H9 (cell line): ENCODE measurements around the gene ESRRB. TPM values are rescaled to one million over a fixed set of nuclear protein-coding genes. Genes with fewer than 3 reads are reported as not detected.

Source experiments
- DNase-seq: peaks from one replicate; pipeline ENCODE4 v3.0.0-alpha.2; 2017
- H2AFZ ChIP-seq: one replicate; pipeline ENCODE4 v1.6.1; 2013; ENCODE audit warnings: mild to moderate bottlenecking, low read length, control low read depth, moderate library complexity
- H2AK5ac ChIP-seq: 2 replicates; pipeline ENCODE4 v1.6.1; 2013; ENCODE audit warnings: low read length, control low read depth, mixed read lengths; ENCODE audit not compliant: insufficient read length
- H2BK120ac ChIP-seq: one replicate; pipeline ENCODE4 v1.6.1; 2013; ENCODE audit warnings: low read depth, mild to moderate bottlenecking, low read length, control low read depth, inconsistent platforms; ENCODE audit not compliant: poor library complexity, severe bottlenecking
- H2BK12ac ChIP-seq: 2 replicates; pipeline ENCODE4 v1.6.1; 2013; ENCODE audit warnings: low read length, control low read depth, mixed read lengths, low read depth; ENCODE audit not compliant: insufficient read length
- H2BK15ac ChIP-seq: 2 replicates; pipeline ENCODE4 v1.6.1; 2013; ENCODE audit warnings: low read depth, low read length, control low read depth
- H2BK20ac ChIP-seq: one replicate; pipeline ENCODE4 v1.6.1; 2013; ENCODE audit warnings: low read depth, mild to moderate bottlenecking, low read length, control low read depth, inconsistent platforms; ENCODE audit not compliant: poor library complexity, severe bottlenecking
- H2BK5ac ChIP-seq: 2 replicates; pipeline ENCODE4 v1.6.1; 2013; ENCODE audit warnings: low read length, control low read depth, mixed read lengths; ENCODE audit not compliant: insufficient read length
- H3K14ac ChIP-seq: 2 replicates; pipeline ENCODE4 v1.6.1; 2013; ENCODE audit warnings: low read length, control low read depth; ENCODE audit not compliant: insufficient read depth
- H3K18ac ChIP-seq: 2 replicates; pipeline ENCODE4 v1.6.1; 2013; ENCODE audit warnings: low read depth, mild to moderate bottlenecking, mixed read lengths, low read length, control low read depth; ENCODE audit not compliant: insufficient read length
- H3K23ac ChIP-seq: 2 replicates; pipeline ENCODE4 v1.6.1; 2013; ENCODE audit warnings: low read length, control low read depth, mixed read lengths, low read depth; ENCODE audit not compliant: insufficient read length
- H3K23me2 ChIP-seq: 2 replicates; pipeline ENCODE4 v1.6.1; 2013; ENCODE audit warnings: low read depth, mild to moderate bottlenecking, mixed read lengths, low read length, control low read depth; ENCODE audit not compliant: insufficient read length, poor library complexity, severe bottlenecking
- H3K27ac ChIP-seq: 2 replicates; pipeline ENCODE4 v1.5.1; 2013; ENCODE audit warnings: low read length, control low read depth, mixed read lengths, low read depth; ENCODE audit not compliant: insufficient read length
- H3K27me3 ChIP-seq: 2 replicates; pipeline ENCODE4 v1.6.1; 2013; ENCODE audit warnings: low read length, control low read depth, inconsistent platforms; ENCODE audit not compliant: insufficient read depth
- H3K4ac ChIP-seq: 2 replicates; pipeline ENCODE4 v1.6.1; 2013; ENCODE audit warnings: low read depth, mild to moderate bottlenecking, control low read depth, inconsistent platforms, low read length, moderate library complexity
- H3K4me1 ChIP-seq: 2 replicates; pipeline ENCODE4 v1.6.1; 2013; ENCODE audit warnings: low read length, control low read depth, inconsistent platforms; ENCODE audit not compliant: insufficient read depth
- H3K4me2 ChIP-seq: 2 replicates; pipeline ENCODE4 v1.6.1; 2013; ENCODE audit warnings: low read length, control low read depth, mixed read lengths; ENCODE audit not compliant: insufficient read length, insufficient read depth
- H3K56ac ChIP-seq: 2 replicates; pipeline ENCODE4 v1.6.1; 2013; ENCODE audit warnings: low read depth, mild to moderate bottlenecking, mixed read lengths, low read length, control low read depth; ENCODE audit not compliant: insufficient read length
- H3K79me1 ChIP-seq: 2 replicates; pipeline ENCODE4 v1.6.1; 2013; ENCODE audit warnings: low read depth, mild to moderate bottlenecking, moderate library complexity, low read length, control low read depth, inconsistent platforms; ENCODE audit not compliant: insufficient read depth, poor library complexity, severe bottlenecking
- H3K79me2 ChIP-seq: 2 replicates; pipeline ENCODE4 v1.6.1; 2013; ENCODE audit warnings: low read length, control low read depth, inconsistent platforms; ENCODE audit not compliant: insufficient read depth
- H3K9ac ChIP-seq: 2 replicates; pipeline ENCODE4 v1.6.1; 2013; ENCODE audit warnings: low read length, control low read depth, mixed read lengths; ENCODE audit not compliant: insufficient read length; ENCODE audit errors: extremely low read depth
- H3K9me3 ChIP-seq: one replicate; pipeline ENCODE4 v1.6.1; 2013; ENCODE audit warnings: low read depth, low read length, inconsistent platforms; ENCODE audit not compliant: control insufficient read depth
- H3T11ph ChIP-seq: one replicate; pipeline ENCODE4 v1.6.1; 2013; ENCODE audit warnings: mild to moderate bottlenecking, low read length, control low read depth, inconsistent platforms
- H4K20me1 ChIP-seq: one replicate; pipeline ENCODE4 v1.6.1; 2013; ENCODE audit not compliant: control insufficient read depth, insufficient read length, insufficient read depth
- H4K5ac ChIP-seq: 2 replicates; pipeline ENCODE4 v1.6.1; 2013; ENCODE audit warnings: low read depth, mild to moderate bottlenecking, mixed read lengths, low read length, control low read depth; ENCODE audit not compliant: insufficient read length
- H4K8ac ChIP-seq: replicated peaks from 2 replicates; pipeline ENCODE4 v1.6.1; 2013; ENCODE audit warnings: low read length, control low read depth, mixed read lengths, low read depth; ENCODE audit not compliant: insufficient read length
- H4K91ac ChIP-seq: 2 replicates; pipeline ENCODE4 v1.6.1; 2013; ENCODE audit warnings: low read depth, mild to moderate bottlenecking, moderate library complexity, mixed read lengths, low read length, control low read depth; ENCODE audit not compliant: insufficient read length
- H3K27ac Mint-ChIP-seq, 3 experiments: 2 replicates in 2 of 3; 3 replicates in 1 of 3; pipeline ENCODE4 v1.8.0; 2020 to 2021; ENCODE audit warnings: mixed read lengths in 3 of 3, mild to moderate bottlenecking in 1 of 3, moderate library complexity in 1 of 3
- H3K27me3 Mint-ChIP-seq: 2 replicates; pipeline ENCODE4 v1.8.0; 2021; ENCODE audit warnings: low read depth, mild to moderate bottlenecking, moderate library complexity, mixed read lengths
- H3K36me3 Mint-ChIP-seq, 3 experiments: 2 replicates in 2 of 3; 3 replicates in 1 of 3; pipeline ENCODE4 v1.8.0; 2020 to 2021; ENCODE audit warnings: low read depth in 3 of 3, mixed read lengths in 3 of 3; ENCODE audit not compliant: insufficient read depth in 1 of 3
- H3K4me1 Mint-ChIP-seq, 2 experiments: 2 replicates each; pipeline ENCODE4 v1.8.0; 2020; ENCODE audit warnings: mixed read lengths in 2 of 2
- H3K4me3 Mint-ChIP-seq, 2 experiments: 2 replicates in 1 of 2; 3 replicates in 1 of 2; pipeline ENCODE4 v1.8.0; 2020 to 2021; ENCODE audit warnings: mild to moderate bottlenecking in 2 of 2, mixed read lengths in 2 of 2, moderate library complexity in 1 of 2
- H3K9me3 Mint-ChIP-seq, 2 experiments: 2 replicates in 1 of 2; 3 replicates in 1 of 2; pipeline ENCODE4 v1.8.0; 2020; ENCODE audit warnings: mild to moderate bottlenecking in 2 of 2, mixed read lengths in 2 of 2, moderate library complexity in 1 of 2
- WGBS: extraction: QIAGEN DNeasy Blood & Tissue Kit; methylation state at CpG from one replicate; pipeline ENCODE4 v1.1.7; 2013; ENCODE audit warnings: missing lambda C conversion rate, low lambda C conversion rate, mixed read lengths; ENCODE audit not compliant: insufficient read length; ENCODE audit errors: extremely low coverage; 5-methylcytosine and 5-hydroxymethylcytosine counted together
- total RNA-seq: library from RNA; stranded (reverse); gene quantifications from 2 replicates; pipeline ENCODE4 v1.2.1, GENCODE V29; 2021
- TF ChIP-seq, protein P1 (sequence below): fragments of 200-600 bp; sonication (generic); conservative IDR thresholded peaks from 3 replicates; pipeline ENCODE4 v1.8.0; 2021; ENCODE audit warnings: antibody characterized with exemption, mild to moderate bottlenecking

ESRRB gene
- total RNA-seq, 1 experiment from 2014 or later = 0.11 TPM

DNA sequence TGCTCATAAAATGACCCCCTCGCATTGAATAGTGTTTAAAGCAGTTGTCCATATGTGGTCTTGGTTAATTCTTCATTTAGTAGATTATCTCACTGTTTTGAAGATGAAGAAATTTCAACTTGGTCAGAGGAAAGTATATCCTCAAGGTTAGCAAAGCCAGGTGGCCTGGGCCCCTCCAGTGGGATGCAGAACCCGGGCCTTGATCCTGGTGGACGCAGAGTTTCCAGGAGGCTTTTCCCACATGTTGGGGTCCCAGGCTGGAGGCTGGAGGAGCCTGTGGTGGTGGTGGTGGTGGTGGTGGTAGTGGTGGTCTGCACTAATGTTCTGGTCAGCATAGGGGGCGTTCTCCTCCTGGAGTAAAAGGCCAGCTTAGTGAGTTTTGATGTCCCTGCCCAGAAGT is 85.9 kb downstream of the ESRRB start:
- peaks cover 13 to 24% of the 10 kb centered on the region in 2 experiments for H3K4me1 Mint-ChIP-seq
- H2AFZ ChIP-seq = no peak overlapping the region
- H2BK120ac ChIP-seq = no peak overlapping the region
- H3K27me3 Mint-ChIP-seq = no peaks in the 10 kb centered on the region; the same call in 1 of the 2 replicates
- no peaks in the 10 kb centered on the region for H3K79me1 ChIP-seq
- no peak overlapping the region for H4K5ac ChIP-seq
- H3K56ac ChIP-seq = no peak overlapping the region
- no peak overlapping the region for H3K4me2 ChIP-seq
- no peak overlapping the region for H2BK5ac ChIP-seq
- H3K18ac ChIP-seq = no peak overlapping the region
- no peaks in the 10 kb centered on the region for H3K9me3 Mint-ChIP-seq
- H3K27ac ChIP-seq = no peak overlapping the region
- H3K27me3 ChIP-seq = no peaks in the 10 kb centered on the region
- H3K4ac ChIP-seq = no peak overlapping the region
- DNase-seq = no peak
- no peak overlapping the region for H2BK12ac ChIP-seq
- H3K23me2 ChIP-seq = no peaks in the 10 kb centered on the region
- no peak overlapping the region for H4K8ac ChIP-seq
- no peaks in the 10 kb centered on the region for H3K79me2 ChIP-seq
- H3K14ac ChIP-seq = no peak overlapping the region
- H3K4me3 Mint-ChIP-seq = no peak overlapping the region
- no peaks in the 10 kb centered on the region for H4K20me1 ChIP-seq
- no peak overlapping the region for H3T11ph ChIP-seq
- H2BK20ac ChIP-seq = no peak overlapping the region
- no peaks in the 10 kb centered on the region; a peak in 1 of 7 replicates for H3K36me3 Mint-ChIP-seq
- no peaks in the 10 kb centered on the region for H3K9me3 ChIP-seq
- H2BK15ac ChIP-seq = no peak overlapping the region
- no peak overlapping the region for H3K23ac ChIP-seq
- no peak overlapping the region for H2AK5ac ChIP-seq
- TF ChIP-seq, protein P1, sequence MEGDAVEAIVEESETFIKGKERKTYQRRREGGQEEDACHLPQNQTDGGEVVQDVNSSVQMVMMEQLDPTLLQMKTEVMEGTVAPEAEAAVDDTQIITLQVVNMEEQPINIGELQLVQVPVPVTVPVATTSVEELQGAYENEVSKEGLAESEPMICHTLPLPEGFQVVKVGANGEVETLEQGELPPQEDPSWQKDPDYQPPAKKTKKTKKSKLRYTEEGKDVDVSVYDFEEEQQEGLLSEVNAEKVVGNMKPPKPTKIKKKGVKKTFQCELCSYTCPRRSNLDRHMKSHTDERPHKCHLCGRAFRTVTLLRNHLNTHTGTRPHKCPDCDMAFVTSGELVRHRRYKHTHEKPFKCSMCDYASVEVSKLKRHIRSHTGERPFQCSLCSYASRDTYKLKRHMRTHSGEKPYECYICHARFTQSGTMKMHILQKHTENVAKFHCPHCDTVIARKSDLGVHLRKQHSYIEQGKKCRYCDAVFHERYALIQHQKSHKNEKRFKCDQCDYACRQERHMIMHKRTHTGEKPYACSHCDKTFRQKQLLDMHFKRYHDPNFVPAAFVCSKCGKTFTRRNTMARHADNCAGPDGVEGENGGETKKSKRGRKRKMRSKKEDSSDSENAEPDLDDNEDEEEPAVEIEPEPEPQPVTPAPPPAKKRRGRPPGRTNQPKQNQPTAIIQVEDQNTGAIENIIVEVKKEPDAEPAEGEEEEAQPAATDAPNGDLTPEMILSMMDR = no peak
- no peak overlapping the region for H3K9ac ChIP-seq
- no peak overlapping the region for H4K91ac ChIP-seq
- H3K27ac Mint-ChIP-seq = no peak overlapping the region
- WGBS = no CpG with 5 or more reads among the region's 4 CpGs
- H3K4me1 ChIP-seq = no peaks in the 10 kb centered on the region; the same call in 1 of the 2 replicates
